Measurements from ENCODE around the gene ACBD5. TPM values are rescaled to one million over a fixed set of nuclear protein-coding genes. Genes with fewer than 3 reads are reported as not detected.

The ACBD5 gene
- total RNA-seq, 1 donor from 2014 or later = 21.3 TPM

GRCh38 chr10:27235706-27236105, 4.9 kb downstream of the ACBD5 start:
- Mint-ChIP-seq H3K27ac (no peak overlapping the region), H3K4me1 (ENCODE audit: low read depth) (peaks cover 3% of the 10 kb centered on the region), H3K36me3 (ENCODE audit: insufficient read depth) (peaks cover 6% of the 10 kb centered on the region), H3K4me3 (ENCODE audit: low read depth) (no peak overlapping the region), H3K27me3 (no peaks in the 10 kb centered on the region), H3K9me3 (ENCODE audit: low read depth) (no peaks in the 10 kb centered on the region)
- DNase-seq (ENCODE audit: low spot score, unreplicated experiment) = no peak
- TF ChIP-seq CTCF (IDR thresholded peaks at IDR 0.05; ENCODE audit: unreplicated experiment) = no peak

DNA sequence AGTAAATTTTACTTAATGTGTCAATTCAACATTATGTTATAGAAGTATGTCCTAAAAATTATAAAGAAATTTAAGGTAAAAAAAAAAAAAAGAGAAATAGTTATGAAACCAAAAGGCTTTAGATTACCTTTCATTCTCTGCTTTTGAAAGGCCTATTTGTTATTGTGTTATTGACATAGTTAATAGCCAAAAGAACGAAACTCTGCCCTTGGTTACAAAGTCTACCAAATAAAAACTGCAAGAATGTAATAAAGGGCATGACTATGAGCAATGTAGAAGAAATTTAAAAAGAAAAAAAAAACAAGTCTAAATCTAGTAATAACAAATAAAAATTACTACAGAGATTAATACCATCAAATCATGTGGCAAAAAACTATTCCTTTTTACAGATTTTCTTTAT, 10.6 kb downstream of the ACBD5 start:
- no peak overlapping the region for H3K4me3 Mint-ChIP-seq (ENCODE audit: low read depth)
- no peaks in the 10 kb centered on the region for H3K27me3 Mint-ChIP-seq
- no peak overlapping the region for H3K27ac Mint-ChIP-seq
- DNase-seq (ENCODE audit: low spot score, unreplicated experiment) = no peak
- H3K9me3 Mint-ChIP-seq (ENCODE audit: low read depth) = no peaks in the 10 kb centered on the region
- peaks cover 10% of the 10 kb centered on the region for H3K36me3 Mint-ChIP-seq (ENCODE audit: insufficient read depth)
- H3K4me1 Mint-ChIP-seq (ENCODE audit: low read depth) = peaks cover 1% of the 10 kb centered on the region
- no peak for TF ChIP-seq CTCF (IDR thresholded peaks at IDR 0.05; ENCODE audit: unreplicated experiment)

GRCh38 chr10:27225642-27226257, 14.8 kb downstream of the ACBD5 start:
- no peaks in the 10 kb centered on the region for H3K27me3 Mint-ChIP-seq
- H3K9me3 Mint-ChIP-seq (ENCODE audit: low read depth) = no peaks in the 10 kb centered on the region
- no peak for DNase-seq (ENCODE audit: low spot score, unreplicated experiment)
- no peaks in the 10 kb centered on the region for H3K4me1 Mint-ChIP-seq (ENCODE audit: low read depth)
- H3K27ac Mint-ChIP-seq = peak overlapping the region; percentile 10
- TF ChIP-seq CTCF (IDR thresholded peaks at IDR 0.05; ENCODE audit: unreplicated experiment) = no peak
- peaks cover 14% of the 10 kb centered on the region for H3K36me3 Mint-ChIP-seq (ENCODE audit: insufficient read depth)
- H3K4me3 Mint-ChIP-seq (ENCODE audit: low read depth) = no peak overlapping the region

DNA sequence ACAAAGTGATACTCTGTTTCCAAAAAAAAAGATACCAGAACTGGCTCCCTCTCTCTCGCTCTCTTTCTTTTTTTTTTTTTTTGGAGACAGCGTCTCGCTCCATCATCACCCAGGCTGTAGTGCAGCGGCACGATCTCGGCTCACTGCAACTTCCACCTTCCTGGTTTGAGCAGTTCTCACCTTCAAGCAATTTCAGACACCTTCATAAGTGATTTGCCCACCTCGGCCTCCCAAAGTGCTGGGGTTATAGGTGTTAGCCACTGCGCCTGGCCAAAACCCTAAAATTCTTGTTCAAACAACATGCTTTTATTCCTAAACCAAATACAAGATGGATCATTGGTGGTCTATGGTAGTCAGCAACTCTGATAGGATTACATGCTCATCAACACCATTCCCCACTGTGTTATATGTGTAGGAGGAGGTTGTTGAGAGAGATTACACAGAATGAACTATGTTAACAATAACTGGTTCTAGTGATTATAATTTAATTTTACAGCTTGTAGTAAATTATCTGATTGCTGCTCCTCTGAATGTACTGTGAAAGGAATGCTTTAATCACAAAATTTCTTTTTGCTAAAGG, 15.5 kb downstream of the ACBD5 start:
- H3K27ac Mint-ChIP-seq = no peak overlapping the region
- no peak overlapping the region for H3K4me3 Mint-ChIP-seq (ENCODE audit: low read depth)
- TF ChIP-seq CTCF (IDR thresholded peaks at IDR 0.05; ENCODE audit: unreplicated experiment) = no peak
- peaks cover 10% of the 10 kb centered on the region for H3K36me3 Mint-ChIP-seq (ENCODE audit: insufficient read depth)
- H3K4me1 Mint-ChIP-seq (ENCODE audit: low read depth) = no peaks in the 10 kb centered on the region
- no peak for DNase-seq (ENCODE audit: low spot score, unreplicated experiment)
- H3K27me3 Mint-ChIP-seq = no peaks in the 10 kb centered on the region
- H3K9me3 Mint-ChIP-seq (ENCODE audit: low read depth) = no peaks in the 10 kb centered on the region

- Mint-ChIP-seq H3K9me3 (ENCODE audit: low read depth) (no peaks in the 10 kb centered on the region), H3K36me3 (ENCODE audit: insufficient read depth) (peaks cover 12% of the 10 kb centered on the region), H3K4me3 (ENCODE audit: low read depth) (no peak overlapping the region), H3K27ac (no peak overlapping the region), H3K27me3 (no peaks in the 10 kb centered on the region), H3K4me1 (ENCODE audit: low read depth) (no peaks in the 10 kb centered on the region)
- DNase-seq (ENCODE audit: low spot score, unreplicated experiment) = no peak
- TF ChIP-seq CTCF (IDR thresholded peaks at IDR 0.05; ENCODE audit: unreplicated experiment) = peak; percentile 69
Measured at GRCh38 chr10:27223964-27224363, 16.6 kb downstream of the ACBD5 start.

All from progenitor cell of endocrine pancreas (in vitro differentiated cells).